ENCODE measurements around the gene TMEM52B.
"Not testable (repeated sequence)": the region's sequence is repeated elsewhere in the genome, so short reads cannot be mapped to it uniquely, and the experiment has no call there.

The TMEM52B gene

DNA sequence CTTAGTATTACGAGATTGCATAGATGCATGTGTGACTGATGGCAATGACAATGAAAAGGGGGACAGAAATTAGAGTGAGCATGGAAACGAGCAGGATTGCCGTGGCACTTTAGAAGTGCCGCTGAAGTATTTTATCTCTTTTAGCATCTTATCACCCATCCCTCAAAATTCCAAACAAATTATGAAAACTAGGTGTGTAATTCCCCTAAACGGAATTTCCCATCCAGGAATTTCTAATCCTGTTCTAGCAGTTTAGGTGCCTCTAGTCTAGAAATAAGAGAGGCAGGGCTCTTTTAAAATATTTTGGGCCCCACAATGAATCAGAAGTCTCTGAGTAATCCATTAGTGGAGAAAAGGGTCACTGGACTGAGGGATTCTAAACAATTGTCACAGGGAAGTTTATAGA lies 947 bp downstream of the TMEM52B start:
- TF ChIP-seq, protein P1, sequence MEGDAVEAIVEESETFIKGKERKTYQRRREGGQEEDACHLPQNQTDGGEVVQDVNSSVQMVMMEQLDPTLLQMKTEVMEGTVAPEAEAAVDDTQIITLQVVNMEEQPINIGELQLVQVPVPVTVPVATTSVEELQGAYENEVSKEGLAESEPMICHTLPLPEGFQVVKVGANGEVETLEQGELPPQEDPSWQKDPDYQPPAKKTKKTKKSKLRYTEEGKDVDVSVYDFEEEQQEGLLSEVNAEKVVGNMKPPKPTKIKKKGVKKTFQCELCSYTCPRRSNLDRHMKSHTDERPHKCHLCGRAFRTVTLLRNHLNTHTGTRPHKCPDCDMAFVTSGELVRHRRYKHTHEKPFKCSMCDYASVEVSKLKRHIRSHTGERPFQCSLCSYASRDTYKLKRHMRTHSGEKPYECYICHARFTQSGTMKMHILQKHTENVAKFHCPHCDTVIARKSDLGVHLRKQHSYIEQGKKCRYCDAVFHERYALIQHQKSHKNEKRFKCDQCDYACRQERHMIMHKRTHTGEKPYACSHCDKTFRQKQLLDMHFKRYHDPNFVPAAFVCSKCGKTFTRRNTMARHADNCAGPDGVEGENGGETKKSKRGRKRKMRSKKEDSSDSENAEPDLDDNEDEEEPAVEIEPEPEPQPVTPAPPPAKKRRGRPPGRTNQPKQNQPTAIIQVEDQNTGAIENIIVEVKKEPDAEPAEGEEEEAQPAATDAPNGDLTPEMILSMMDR (IDR thresholded peaks at IDR 0.05; ENCODE audit: control extremely low read depth, extremely low read depth, low read depth, missing control alignments) = no peak
- DNase-seq (ENCODE audit: extremely low spot score) = no peak
- ChIA-PET CTCF (no interaction called here), POLR2A (no interaction called here)

DNA sequence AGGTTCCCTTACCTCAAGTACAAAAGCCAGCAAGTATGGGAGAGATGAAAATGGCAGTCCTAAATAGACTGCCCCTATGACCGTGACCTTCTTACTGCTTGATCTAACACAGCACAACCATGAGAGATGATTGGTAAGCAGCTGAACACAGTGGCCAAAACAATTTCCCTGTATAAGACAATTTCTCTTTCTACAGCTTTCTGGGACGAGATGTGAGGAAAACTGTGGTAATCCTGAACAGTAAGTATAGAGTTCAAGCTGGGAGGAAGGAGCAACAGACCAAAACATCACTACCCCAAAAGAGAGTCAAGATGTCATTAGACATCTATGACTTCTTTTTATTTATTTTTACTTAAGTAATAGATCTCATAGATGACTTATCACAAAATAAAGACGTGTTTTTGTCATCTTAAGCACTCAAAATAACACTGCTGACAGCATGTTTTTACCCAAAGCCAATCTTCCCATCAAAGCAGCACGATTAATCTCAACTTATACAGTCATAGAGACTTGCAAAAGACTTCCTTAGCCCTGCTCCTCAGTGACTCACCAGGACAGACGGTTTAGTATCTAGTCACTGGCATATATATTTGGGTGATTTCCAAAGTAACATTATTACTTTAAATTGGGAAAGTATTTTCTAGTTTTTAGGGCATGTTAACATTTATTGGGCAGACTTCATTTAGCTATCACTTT lies 3.7 kb downstream of the TMEM52B start:
- TF ChIP-seq, protein P1 (IDR thresholded peaks at IDR 0.05; ENCODE audit: control extremely low read depth, extremely low read depth, low read depth, missing control alignments) = no peak
- POLR2A ChIA-PET = no interaction called here
- DNase-seq (ENCODE audit: extremely low spot score) = no peak
- CTCF ChIA-PET = interaction anchor here (1.8 to 2.1 kb wide), 2 partner anchors 28 to 30 kb away, joined by 4 to 6 read pairs; no protein-coding TSS in a partner anchor

DNA sequence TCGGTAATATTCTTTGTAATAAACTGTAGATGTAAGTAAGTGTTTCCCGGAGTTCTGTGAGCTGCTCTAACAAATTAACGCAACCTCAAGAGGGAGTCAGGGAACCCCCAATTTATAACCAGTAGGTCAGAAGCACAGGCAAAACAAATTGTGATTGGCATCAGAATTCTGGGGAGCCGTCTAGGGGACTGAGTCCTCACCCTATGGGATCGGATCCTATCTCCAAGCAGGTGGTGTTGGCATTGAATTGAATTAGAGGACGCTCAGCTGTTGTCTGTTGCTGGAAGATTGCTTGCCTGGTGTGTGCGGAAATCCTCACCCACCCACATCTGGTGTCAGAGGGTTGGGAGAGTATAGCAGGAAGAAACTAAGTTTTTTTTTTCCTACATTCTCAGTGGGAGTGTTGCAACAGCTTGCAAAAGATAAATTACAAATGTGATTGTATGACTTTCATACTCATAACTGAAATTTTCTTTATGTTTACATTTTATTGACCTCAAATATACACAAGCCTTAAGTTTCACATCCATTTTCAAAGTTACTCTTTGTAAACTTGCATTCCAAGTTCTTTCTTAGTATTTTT lies 5.5 kb downstream of the TMEM52B start:
- ChIA-PET POLR2A (no interaction called here), CTCF (interaction anchor here (1.0 kb wide), 1 partner anchor 32 kb away, joined by 3 read pairs; no protein-coding TSS in a partner anchor)
- TF ChIP-seq, protein P1 (IDR thresholded peaks at IDR 0.05; ENCODE audit: control extremely low read depth, extremely low read depth, low read depth, missing control alignments) = no peak
- DNase-seq (ENCODE audit: extremely low spot score) = no peak

DNA sequence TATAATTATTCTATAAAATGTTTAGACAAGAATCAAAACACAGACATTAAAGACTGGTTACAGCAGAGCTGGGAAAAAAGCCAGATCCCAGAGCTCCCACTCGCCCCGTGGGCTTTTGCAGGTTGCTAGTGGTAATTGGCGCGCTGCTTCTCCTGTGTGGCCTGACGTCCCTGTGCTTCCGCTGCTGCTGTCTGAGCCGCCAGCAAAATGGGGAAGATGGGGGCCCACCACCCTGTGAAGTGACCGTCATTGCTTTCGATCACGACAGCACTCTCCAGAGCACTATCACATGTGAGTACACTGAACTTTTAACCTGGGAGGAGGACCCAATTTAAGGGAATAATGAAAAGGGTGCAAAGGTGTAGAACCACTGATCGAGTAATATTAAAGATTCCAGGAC lies 7.5 kb downstream of the TMEM52B start:
- POLR2A ChIA-PET = no interaction called here
- DNase-seq (ENCODE audit: extremely low spot score) = peak; percentile 33
- TF ChIP-seq, protein P1 (IDR thresholded peaks at IDR 0.05; ENCODE audit: control extremely low read depth, extremely low read depth, low read depth, missing control alignments) = no peak
- CTCF ChIA-PET = interaction anchor here (1.0 to 1.1 kb wide), 2 partner anchors 15 to 32 kb away, joined by 3 to 4 read pairs; partner anchors contain the start of gene OLR1

DNA sequence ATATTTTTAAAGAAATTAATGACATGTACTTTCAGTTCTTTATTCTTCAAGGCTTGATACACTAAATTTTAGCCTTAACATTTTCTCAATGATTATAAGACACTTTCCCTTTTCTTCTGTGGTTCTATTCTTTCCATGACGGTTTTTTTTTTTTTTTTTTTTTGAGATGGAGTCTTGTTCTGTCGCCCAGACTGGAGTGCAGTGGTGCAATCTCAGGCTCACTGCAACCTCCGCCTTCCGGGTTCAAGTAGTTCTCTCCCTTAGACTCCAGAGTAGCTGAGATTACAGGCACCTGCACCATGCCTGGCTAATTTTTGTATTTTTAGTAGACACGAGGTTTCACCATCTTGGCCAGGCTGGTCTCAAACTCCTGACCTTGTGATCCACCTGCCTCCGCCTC lies 8.1 kb downstream of the TMEM52B start:
- DNase-seq (ENCODE audit: extremely low spot score); POLR2A ChIA-PET: not testable (repeated sequence)
- CTCF ChIA-PET = interaction anchor here (0.6 to 9.6 kb wide), 2 partner anchors 35 to 59 kb away, joined by 3 to 63 read pairs; no protein-coding TSS in a partner anchor

DNA sequence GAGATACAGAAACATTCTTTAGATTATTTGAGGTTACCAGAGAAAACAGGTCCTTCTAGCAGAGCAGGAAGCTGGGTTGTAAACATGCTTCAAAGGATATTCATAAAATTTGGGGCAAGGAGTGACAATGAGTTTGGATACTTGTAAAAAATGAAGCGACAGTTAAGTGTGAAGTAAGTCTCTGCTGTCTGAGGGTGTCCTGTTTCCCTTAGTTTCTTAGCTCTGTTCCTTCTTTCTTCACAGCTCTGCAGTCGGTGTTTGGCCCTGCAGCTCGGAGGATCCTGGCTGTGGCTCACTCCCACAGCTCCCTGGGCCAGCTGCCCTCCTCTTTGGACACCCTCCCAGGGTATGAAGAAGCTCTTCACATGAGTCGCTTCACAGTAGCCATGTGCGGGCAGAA lies 10.8 kb downstream of the TMEM52B start:
- no peak for DNase-seq (ENCODE audit: extremely low spot score)
- TF ChIP-seq, protein P1 (IDR thresholded peaks at IDR 0.05; ENCODE audit: control extremely low read depth, extremely low read depth, low read depth, missing control alignments) = no peak
- POLR2A ChIA-PET = interaction anchor here (0.8 kb wide), 1 partner anchor 982 kb away, joined by 3 read pairs; no protein-coding TSS in a partner anchor
- CTCF ChIA-PET = interaction anchor here (0.6 to 9.6 kb wide), 7 partner anchors 12 to 439 kb away, joined by 3 to 63 read pairs (median 3); no protein-coding TSS in a partner anchor
